Vagina (tissue), 2 donors: Measurements from ENCODE around the gene GLOD4.

Experiments
- POLR2A ChIP-seq, 2 donors: fragments of 450-650 bp; IDR thresholded peaks; one replicate each; pipeline ENCODE4 v1.6.1; 2017; ENCODE audit warnings: antibody characterized with exemption in 2 of 2, mild to moderate bottlenecking in 2 of 2, moderate library complexity in 2 of 2
- POLR2AphosphoS5 ChIP-seq, 2 donors: sonication (generic); formaldehyde crosslinking; IDR thresholded peaks; one replicate each; pipeline ENCODE4 v1.9.0; 2017; ENCODE audit warnings: antibody characterized with exemption in 2 of 2, mild to moderate bottlenecking in 2 of 2, low read depth in 1 of 2; ENCODE audit not compliant: insufficient read depth in 1 of 2
- TF ChIP-seq, protein P1 (sequence below), 3 experiments: fragments of 450-650 bp in 2 of 3; fragments of 200-600 bp in 1 of 3; sonication (generic) in 1 of 3; IDR thresholded peaks; one replicate each; pipeline ENCODE4 v1.5.1; 2017 to 2019; ENCODE audit warnings: antibody characterized with exemption in 3 of 3, mild to moderate bottlenecking in 2 of 3, moderate library complexity in 2 of 3

DNA sequence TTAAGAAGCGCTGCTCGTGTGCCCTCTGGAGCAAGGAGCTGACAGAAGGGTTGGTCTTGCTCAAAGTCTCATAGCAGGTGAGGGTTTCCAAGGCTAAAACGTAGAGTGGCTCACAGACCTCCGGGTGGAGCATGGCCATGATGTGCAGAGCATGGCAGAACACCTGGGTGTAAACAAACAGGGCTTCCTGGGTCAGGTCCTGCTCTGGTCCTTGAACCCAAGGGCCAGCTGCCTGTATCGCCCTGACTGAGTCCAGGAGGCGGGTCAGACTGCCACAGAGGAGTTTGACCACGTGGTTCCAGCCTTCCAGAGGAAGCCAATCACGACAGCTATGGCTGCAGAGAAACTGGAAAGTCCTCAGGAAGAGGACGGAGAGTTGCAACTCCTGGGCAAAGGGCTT, 37.1 kb downstream of the GLOD4 start:
- TF ChIP-seq, protein P1, sequence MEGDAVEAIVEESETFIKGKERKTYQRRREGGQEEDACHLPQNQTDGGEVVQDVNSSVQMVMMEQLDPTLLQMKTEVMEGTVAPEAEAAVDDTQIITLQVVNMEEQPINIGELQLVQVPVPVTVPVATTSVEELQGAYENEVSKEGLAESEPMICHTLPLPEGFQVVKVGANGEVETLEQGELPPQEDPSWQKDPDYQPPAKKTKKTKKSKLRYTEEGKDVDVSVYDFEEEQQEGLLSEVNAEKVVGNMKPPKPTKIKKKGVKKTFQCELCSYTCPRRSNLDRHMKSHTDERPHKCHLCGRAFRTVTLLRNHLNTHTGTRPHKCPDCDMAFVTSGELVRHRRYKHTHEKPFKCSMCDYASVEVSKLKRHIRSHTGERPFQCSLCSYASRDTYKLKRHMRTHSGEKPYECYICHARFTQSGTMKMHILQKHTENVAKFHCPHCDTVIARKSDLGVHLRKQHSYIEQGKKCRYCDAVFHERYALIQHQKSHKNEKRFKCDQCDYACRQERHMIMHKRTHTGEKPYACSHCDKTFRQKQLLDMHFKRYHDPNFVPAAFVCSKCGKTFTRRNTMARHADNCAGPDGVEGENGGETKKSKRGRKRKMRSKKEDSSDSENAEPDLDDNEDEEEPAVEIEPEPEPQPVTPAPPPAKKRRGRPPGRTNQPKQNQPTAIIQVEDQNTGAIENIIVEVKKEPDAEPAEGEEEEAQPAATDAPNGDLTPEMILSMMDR (IDR thresholded peaks at IDR 0.05) = no peak
- TF ChIP-seq POLR2AphosphoS5 (IDR thresholded peaks at IDR 0.05; ENCODE audit: insufficient read depth in 1 of 2, low read depth in 1 of 2) (no peak), POLR2A (IDR thresholded peaks at IDR 0.05) (no peak)
